Parathyroid adenoma (tissue), 2 donors: ENCODE data around the gene LRRIQ1.

Experiments
- H2AFZ ChIP-seq: fragments of 300-600 bp; sonication (generic); one replicate; pipeline ENCODE4 v1.7.0; 2017; ENCODE audit warnings: antibody characterized with exemption, mild to moderate bottlenecking
- H3K27ac ChIP-seq: fragments of 300-600 bp; sonication (generic); one replicate; pipeline ENCODE4 v1.7.0; 2017
- H3K27me3 ChIP-seq: fragments of 300-600 bp; sonication (generic); one replicate; pipeline ENCODE4 v1.7.0; 2017; ENCODE audit warnings: low read length; ENCODE audit not compliant: control insufficient read depth, insufficient read depth
- H3K36me3 ChIP-seq: fragments of 300-600 bp; sonication (generic); one replicate; pipeline ENCODE4 v1.7.0; 2017; ENCODE audit warnings: low read length; ENCODE audit not compliant: control insufficient read depth, insufficient read depth
- H3K4me1 ChIP-seq: fragments of 300-600 bp; sonication (generic); one replicate; pipeline ENCODE4 v1.7.0; 2017; ENCODE audit warnings: control low read depth
- H3K4me2 ChIP-seq: fragments of 300-600 bp; sonication (generic); one replicate; pipeline ENCODE4 v1.7.0; 2017; ENCODE audit warnings: low read length
- H3K4me3 ChIP-seq: fragments of 300-600 bp; sonication (generic); one replicate; pipeline ENCODE4 v1.7.0; 2017; ENCODE audit warnings: low read depth, low read length
- H3K79me2 ChIP-seq: fragments of 300-600 bp; sonication (generic); one replicate; pipeline ENCODE4 v1.7.0; 2017; ENCODE audit warnings: control low read depth
- H3K9ac ChIP-seq: fragments of 300-600 bp; sonication (generic); one replicate; pipeline ENCODE4 v1.7.0; 2017; ENCODE audit warnings: mild to moderate bottlenecking
- H3K9me3 ChIP-seq: fragments of 300-600 bp; sonication (generic); one replicate; pipeline ENCODE4 v1.7.0; 2017; ENCODE audit warnings: low read length; ENCODE audit not compliant: control insufficient read depth
- CTCF ChIP-seq: fragments of 300-600 bp; sonication (generic); IDR thresholded peaks from one replicate; pipeline ENCODE4 v1.7.0; 2017; ENCODE audit warnings: antibody characterized with exemption, mild to moderate bottlenecking
- donor health status: primary hyperparathyroidism.

LRRIQ1 gene

GRCh38 chr12:85041395-85041794 is 5.2 kb downstream of the LRRIQ1 start:
- H3K9me3 ChIP-seq, result no peaks in the 10 kb centered on the region
- no peak overlapping the region for H3K27ac ChIP-seq
- no peak overlapping the region for H2AFZ ChIP-seq
- H3K27me3 ChIP-seq, result no peaks in the 10 kb centered on the region
- H3K9ac ChIP-seq, result no peak overlapping the region
- no peaks in the 10 kb centered on the region for H3K36me3 ChIP-seq
- H3K4me3 ChIP-seq, result no peak overlapping the region
- no peak for TF ChIP-seq CTCF
- H3K4me2 ChIP-seq, result no peak overlapping the region
- no peaks in the 10 kb centered on the region for H3K4me1 ChIP-seq
- H3K79me2 ChIP-seq, result no peaks in the 10 kb centered on the region

GRCh38 chr12:85043829-85044228 is 7.7 kb downstream of the LRRIQ1 start:
- Histone ChIP-seq H3K4me3 (no peak overlapping the region), H3K27me3 (no peaks in the 10 kb centered on the region), H2AFZ (no peak overlapping the region), H3K4me1 (no peaks in the 10 kb centered on the region), H3K4me2 (no peak overlapping the region), H3K36me3 (no peaks in the 10 kb centered on the region), H3K27ac (no peak overlapping the region), H3K9ac (no peak overlapping the region), H3K9me3 (no peaks in the 10 kb centered on the region), H3K79me2 (no peaks in the 10 kb centered on the region)
- TF ChIP-seq CTCF, result no peak

- Histone ChIP-seq H3K9ac (no peak overlapping the region), H3K9me3 (no peaks in the 10 kb centered on the region), H3K4me2 (no peak overlapping the region), H3K27ac (no peak overlapping the region), H2AFZ (no peak overlapping the region), H3K4me1 (no peaks in the 10 kb centered on the region), H3K27me3 (no peaks in the 10 kb centered on the region), H3K4me3 (no peak overlapping the region), H3K79me2 (no peaks in the 10 kb centered on the region), H3K36me3 (no peaks in the 10 kb centered on the region)
- TF ChIP-seq CTCF, result peak; percentile 77
These were observed 21.3 kb downstream of the LRRIQ1 start for GRCh38 chr12:85057370-85057963.

GRCh38 chr12:85058339-85058738 is 22.2 kb downstream of the LRRIQ1 start:
- H3K9ac ChIP-seq, result no peak overlapping the region
- no peak overlapping the region for H3K4me2 ChIP-seq
- H3K79me2 ChIP-seq, result no peaks in the 10 kb centered on the region
- no peak overlapping the region for H3K4me3 ChIP-seq
- H2AFZ ChIP-seq, result no peak overlapping the region
- no peaks in the 10 kb centered on the region for H3K36me3 ChIP-seq
- no peaks in the 10 kb centered on the region for H3K9me3 ChIP-seq
- H3K27ac ChIP-seq, result no peak overlapping the region
- H3K27me3 ChIP-seq, result no peaks in the 10 kb centered on the region
- no peak for TF ChIP-seq CTCF
- H3K4me1 ChIP-seq, result no peaks in the 10 kb centered on the region

- Histone ChIP-seq H3K4me1 (no peaks in the 10 kb centered on the region), H3K4me2 (no peak overlapping the region), H2AFZ (no peak overlapping the region), H3K79me2 (no peaks in the 10 kb centered on the region), H3K27ac (no peak overlapping the region), H3K36me3 (no peaks in the 10 kb centered on the region), H3K9me3 (no peaks in the 10 kb centered on the region), H3K9ac (no peak overlapping the region), H3K27me3 (no peaks in the 10 kb centered on the region), H3K4me3 (no peak overlapping the region)
- no peak for TF ChIP-seq CTCF
These were observed 23.4 kb downstream of the LRRIQ1 start for GRCh38 chr12:85059594-85059993.
